ENCODE data around the gene SLC51A.

The SLC51A gene

GRCh38 chr3:196192524-196193051, 23.7 kb upstream of the SLC51A start:
- TF ChIP-seq POLR2A (IDR thresholded peaks at IDR 0.05; ENCODE audit: low read depth, low read length) (0 out of 2 replicates have a peak, but pooled peaks have one; percentile 55), TAF1 (IDR thresholded peaks at IDR 0.05; ENCODE audit: low read depth, low read length) (no peak)
- DNase-seq (ENCODE audit: insufficient read length, low spot score) (no peak), FAIRE-seq (peak; percentile 87)

- DNase-seq (ENCODE audit: insufficient read length, low spot score) = no peak
- no peak for FAIRE-seq
- TF ChIP-seq POLR2AphosphoS5 (IDR thresholded peaks at IDR 0.05; ENCODE audit: low read depth, low read length) = no peak
- TF ChIP-seq TAF1 (IDR thresholded peaks at IDR 0.05; ENCODE audit: low read depth, low read length) = no peak
- no peak for TF ChIP-seq PAX5 (IDR thresholded peaks at IDR 0.05; ENCODE audit: insufficient read depth, low read length, severe bottlenecking)
- no peak for TF ChIP-seq SPI1 (IDR thresholded peaks at IDR 0.05; ENCODE audit: low read depth, low read length)
- TF ChIP-seq POLR2A (IDR thresholded peaks at IDR 0.05; ENCODE audit: low read depth, low read length) = no peak
- no peak for TF ChIP-seq POU2F2 (IDR thresholded peaks at IDR 0.05; ENCODE audit: low read depth, low read length)
These were observed 23.1 kb upstream of the SLC51A start for GRCh38 chr3:196193133-196193735.

GRCh38 chr3:196193736-196194541, 22.4 kb upstream of the SLC51A start:
- TF ChIP-seq POLR2AphosphoS5 (IDR thresholded peaks at IDR 0.05; ENCODE audit: low read depth, low read length) (no peak), POU2F2 (IDR thresholded peaks at IDR 0.05; ENCODE audit: low read depth, low read length) (no peak), PAX5 (IDR thresholded peaks at IDR 0.05; ENCODE audit: insufficient read depth, low read length, severe bottlenecking) (no peak), TAF1 (IDR thresholded peaks at IDR 0.05; ENCODE audit: low read depth, low read length) (no peak), SPI1 (IDR thresholded peaks at IDR 0.05; ENCODE audit: low read depth, low read length) (no peak), POLR2A (IDR thresholded peaks at IDR 0.05; ENCODE audit: low read depth, low read length) (no peak)
- FAIRE-seq = no peak
- no peak for DNase-seq (ENCODE audit: insufficient read length, low spot score)

- TF ChIP-seq POLR2AphosphoS5 (IDR thresholded peaks at IDR 0.05; ENCODE audit: low read depth, low read length) = no peak
- no peak for TF ChIP-seq TAF1 (IDR thresholded peaks at IDR 0.05; ENCODE audit: low read depth, low read length)
- TF ChIP-seq SPI1 (IDR thresholded peaks at IDR 0.05; ENCODE audit: low read depth, low read length) = no peak
- TF ChIP-seq PAX5 (IDR thresholded peaks at IDR 0.05; ENCODE audit: insufficient read depth, low read length, severe bottlenecking) = no peak
- no peak for TF ChIP-seq POLR2A (IDR thresholded peaks at IDR 0.05; ENCODE audit: low read depth, low read length)
- FAIRE-seq = no peak
- no peak for DNase-seq (ENCODE audit: insufficient read length, low spot score)
These were observed 21.8 kb upstream of the SLC51A start for GRCh38 chr3:196194542-196194915.

GRCh38 chr3:196195664-196196265, 20.6 kb upstream of the SLC51A start:
- FAIRE-seq (no peak), DNase-seq (ENCODE audit: insufficient read length, low spot score) (no peak)
- TF ChIP-seq PAX5 (IDR thresholded peaks at IDR 0.05; ENCODE audit: insufficient read depth, low read length, severe bottlenecking) = no peak
- TF ChIP-seq POLR2AphosphoS5 (IDR thresholded peaks at IDR 0.05; ENCODE audit: low read depth, low read length) = no peak
- TF ChIP-seq TAF1 (IDR thresholded peaks at IDR 0.05; ENCODE audit: low read depth, low read length) = no peak
- no peak for TF ChIP-seq POLR2A (IDR thresholded peaks at IDR 0.05; ENCODE audit: low read depth, low read length)
- TF ChIP-seq POU2F2 (IDR thresholded peaks at IDR 0.05; ENCODE audit: low read depth, low read length) = no peak
- no peak for TF ChIP-seq SPI1 (IDR thresholded peaks at IDR 0.05; ENCODE audit: low read depth, low read length)

GRCh38 chr3:196197524-196197923, 18.8 kb upstream of the SLC51A start:
- DNase-seq (ENCODE audit: insufficient read length, low spot score) = no peak
- TF ChIP-seq PAX5 (IDR thresholded peaks at IDR 0.05; ENCODE audit: insufficient read depth, low read length, severe bottlenecking) (no peak), SPI1 (IDR thresholded peaks at IDR 0.05; ENCODE audit: low read depth, low read length) (no peak), POLR2A (IDR thresholded peaks at IDR 0.05; ENCODE audit: low read depth, low read length) (no peak), POU2F2 (IDR thresholded peaks at IDR 0.05; ENCODE audit: low read depth, low read length) (no peak), POLR2AphosphoS5 (IDR thresholded peaks at IDR 0.05; ENCODE audit: low read depth, low read length) (no peak), TAF1 (IDR thresholded peaks at IDR 0.05; ENCODE audit: low read depth, low read length) (no peak)
- no peak for FAIRE-seq

GRCh38 chr3:196198081-196198675, 18.2 kb upstream of the SLC51A start:
- no peak for FAIRE-seq
- DNase-seq (ENCODE audit: insufficient read length, low spot score) = no peak
- TF ChIP-seq TAF1 (IDR thresholded peaks at IDR 0.05; ENCODE audit: low read depth, low read length) = no peak
- TF ChIP-seq POLR2A (IDR thresholded peaks at IDR 0.05; ENCODE audit: low read depth, low read length) = no peak
- no peak for TF ChIP-seq PAX5 (IDR thresholded peaks at IDR 0.05; ENCODE audit: insufficient read depth, low read length, severe bottlenecking)
- TF ChIP-seq SPI1 (IDR thresholded peaks at IDR 0.05; ENCODE audit: low read depth, low read length) = no peak
- no peak for TF ChIP-seq POU2F2 (IDR thresholded peaks at IDR 0.05; ENCODE audit: low read depth, low read length)
- no peak for TF ChIP-seq POLR2AphosphoS5 (IDR thresholded peaks at IDR 0.05; ENCODE audit: low read depth, low read length)

GRCh38 chr3:196198771-196199753, 17.3 kb upstream of the SLC51A start:
- TF ChIP-seq PAX5 (IDR thresholded peaks at IDR 0.05; ENCODE audit: insufficient read depth, low read length, severe bottlenecking) (no peak), SPI1 (IDR thresholded peaks at IDR 0.05; ENCODE audit: low read depth, low read length) (no peak), TAF1 (IDR thresholded peaks at IDR 0.05; ENCODE audit: low read depth, low read length) (no peak), POLR2A (IDR thresholded peaks at IDR 0.05; ENCODE audit: low read depth, low read length) (no peak), POU2F2 (IDR thresholded peaks at IDR 0.05; ENCODE audit: low read depth, low read length) (no peak), POLR2AphosphoS5 (IDR thresholded peaks at IDR 0.05; ENCODE audit: low read depth, low read length) (no peak)
- no peak for DNase-seq (ENCODE audit: insufficient read length, low spot score)
- FAIRE-seq = no peak
